Iris pigment epithelial cell (primary cell): ENCODE data around the gene CUL3.

Experiments used
- DNase-seq: peaks from one replicate; pipeline ENCODE4 v3.0.0-alpha.2; 2011; ENCODE audit warnings: low read depth

Gene CUL3

GRCh38 chr2:224472137-224472536 is 113.0 kb downstream of the CUL3 start:
- DNase-seq = no peak

GRCh38 chr2:224469374-224469964 is 115.7 kb downstream of the CUL3 start:
- DNase-seq = no peak

DNA sequence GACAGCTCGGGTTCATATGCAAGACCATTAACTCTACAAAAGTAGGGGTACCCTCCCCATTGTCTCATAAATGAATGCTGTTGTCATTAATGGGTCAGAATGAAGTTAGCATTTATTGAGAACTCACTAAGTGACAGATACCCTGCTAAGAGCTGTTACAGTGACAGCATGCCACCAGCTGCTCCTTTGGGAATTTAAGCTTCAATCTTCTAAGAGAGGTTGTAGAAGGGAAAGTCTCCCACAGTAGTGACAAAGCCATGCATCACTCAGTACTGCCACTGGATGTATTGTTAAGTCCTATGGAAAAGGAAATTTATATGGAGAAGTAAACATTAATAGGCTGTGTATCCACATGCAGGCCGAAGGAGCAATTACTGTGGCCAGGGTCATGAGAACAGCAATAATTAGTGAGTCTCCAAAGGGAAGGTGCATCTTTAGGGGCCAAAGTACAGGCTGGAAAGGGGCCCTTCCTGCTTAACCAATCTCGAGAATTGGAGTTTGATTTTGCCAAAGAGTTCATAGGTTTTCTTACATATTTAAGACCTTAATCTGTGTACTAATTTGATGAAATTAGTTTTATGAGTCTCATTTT is 118.8 kb downstream of the CUL3 start:
- no peak for DNase-seq

DNA sequence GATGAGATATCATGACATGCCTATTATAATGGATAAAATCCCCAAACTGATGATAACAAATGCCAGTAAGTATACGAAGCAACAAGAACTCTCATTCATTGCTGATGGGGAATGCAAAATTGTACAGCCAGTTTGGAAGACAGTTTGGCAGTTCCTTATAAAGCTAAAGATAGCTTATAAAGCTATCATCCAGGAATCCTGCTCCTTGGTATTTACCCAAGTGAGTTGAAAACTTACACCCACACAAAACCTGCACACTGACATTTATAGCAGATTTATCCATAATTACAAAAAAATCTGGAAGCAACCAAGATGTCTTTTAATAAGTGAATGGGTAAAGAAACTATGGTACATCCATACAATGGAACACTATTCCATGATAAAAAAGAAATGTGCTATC is 123.8 kb downstream of the CUL3 start:
- no peak for DNase-seq

- DNase-seq = no peak
These were observed 127.6 kb downstream of the CUL3 start for GRCh38 chr2:224457408-224458096.

- DNase-seq = no peak
These were observed 131.3 kb downstream of the CUL3 start for GRCh38 chr2:224453892-224454291.

DNA sequence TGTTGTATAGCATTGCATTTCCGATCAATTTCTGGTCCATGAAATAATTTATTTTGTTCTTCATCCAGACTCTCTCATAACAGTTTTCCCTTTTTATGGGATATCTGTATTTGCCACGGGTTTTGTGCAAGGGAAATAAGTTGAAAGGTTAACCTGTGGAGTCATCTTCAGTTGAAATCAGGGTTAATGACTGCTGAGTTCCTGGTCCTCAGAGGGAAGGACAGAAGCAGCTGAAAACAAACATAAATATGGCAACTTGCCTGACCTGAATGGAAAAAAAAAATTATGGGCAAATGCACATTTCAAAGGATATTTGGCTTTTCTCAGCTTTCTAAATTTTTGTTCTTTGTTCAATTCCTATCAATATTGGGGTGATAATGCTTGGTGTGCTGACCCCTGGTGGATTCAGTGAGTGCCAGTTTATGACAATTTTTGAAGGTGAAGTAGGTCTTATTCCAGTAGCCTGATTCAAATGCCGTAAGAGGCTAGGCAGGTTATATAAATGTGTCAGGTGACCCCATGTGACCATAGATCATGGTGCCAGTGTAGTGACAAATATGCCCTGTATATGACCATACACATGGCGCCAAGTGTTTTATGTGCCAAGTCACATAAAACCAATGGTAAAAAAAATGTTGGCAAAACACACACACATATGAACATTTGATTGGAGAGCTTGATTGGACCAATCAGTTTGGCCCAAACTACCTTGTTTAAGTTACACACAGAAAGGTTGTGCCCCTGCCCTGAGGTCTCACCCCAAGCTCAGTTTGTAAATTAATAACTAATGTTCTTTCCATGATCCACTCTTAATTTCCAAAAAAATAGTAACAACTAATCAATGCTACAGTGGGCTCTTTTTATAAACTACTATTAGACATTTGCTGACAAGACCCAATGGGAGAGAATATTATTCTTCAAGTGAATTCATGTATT is 135.7 kb downstream of the CUL3 start:
- peak; percentile 20 for DNase-seq

GRCh38 chr2:224448236-224448635 is 136.9 kb downstream of the CUL3 start:
- DNase-seq = no peak

DNA sequence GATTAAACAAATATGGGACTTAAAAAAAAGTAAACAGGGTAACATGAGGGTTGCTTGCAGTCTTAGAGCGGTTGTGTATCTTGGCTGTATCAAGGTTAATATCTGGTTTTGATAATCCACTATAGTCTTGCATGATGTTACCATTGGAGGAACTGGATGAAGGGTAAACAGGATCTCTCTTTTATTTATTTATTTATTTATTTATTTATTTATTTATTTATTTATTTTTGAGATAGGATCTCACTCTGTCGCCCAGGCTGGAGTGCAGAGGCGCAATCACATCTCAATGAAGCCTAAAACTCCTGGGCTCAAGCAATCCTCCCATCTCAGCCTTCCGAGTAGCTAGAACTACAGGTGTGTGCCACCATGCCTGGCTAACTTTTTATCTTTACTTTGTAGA is 140.4 kb downstream of the CUL3 start:
- no peak for DNase-seq

GRCh38 chr2:224444021-224444420 is 141.1 kb downstream of the CUL3 start:
- peak; percentile 9 for DNase-seq

DNA sequence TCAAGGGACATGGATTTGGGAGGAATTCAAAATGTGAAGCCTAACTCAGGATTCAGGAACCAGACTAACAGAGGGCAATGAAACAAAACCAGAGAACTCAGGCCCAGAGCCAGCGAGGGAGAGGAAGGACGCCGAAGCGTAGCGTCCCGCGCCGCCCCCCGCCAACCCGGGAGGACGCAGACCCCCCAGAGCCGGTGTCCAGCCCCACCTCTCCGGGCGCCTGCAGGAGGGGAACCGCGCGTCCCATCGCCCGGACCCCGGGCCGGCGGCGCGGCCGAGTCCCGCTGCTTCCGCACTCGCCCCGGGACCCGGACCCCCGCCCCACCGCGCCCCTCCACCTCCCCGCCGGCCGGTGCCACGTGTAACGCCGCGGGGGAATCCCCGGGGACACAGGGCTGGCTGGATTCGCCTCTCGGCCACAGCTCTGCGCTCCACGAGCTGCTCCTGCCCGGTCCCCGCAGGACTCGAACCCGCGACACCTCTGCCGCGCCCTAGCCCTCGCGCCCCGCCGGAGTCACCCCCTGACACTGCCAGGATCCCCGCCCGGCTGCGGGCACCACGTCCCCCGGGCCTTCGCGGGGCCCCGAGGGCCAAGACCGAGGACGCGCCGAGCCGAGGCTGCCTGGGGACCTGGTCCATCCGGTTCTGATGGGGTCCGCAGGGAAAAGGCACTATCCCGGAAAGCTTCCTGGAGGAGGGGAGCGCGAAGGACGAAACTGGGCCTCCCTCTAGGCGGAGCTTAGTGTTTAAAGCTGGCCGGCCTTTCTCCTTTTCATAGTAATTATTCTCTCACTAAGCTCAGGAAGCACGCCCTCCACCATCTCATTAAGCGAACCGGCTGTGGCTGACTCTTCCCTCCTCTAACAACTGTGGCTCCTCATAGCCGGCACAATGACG is 142.8 kb downstream of the CUL3 start:
- peak; percentile 14 for DNase-seq

GRCh38 chr2:224440988-224441387 is 144.2 kb downstream of the CUL3 start:
- DNase-seq = no peak

GRCh38 chr2:224438726-224439125 is 146.4 kb downstream of the CUL3 start:
- no peak for DNase-seq

- peak; percentile 45 for DNase-seq
These were observed 148.5 kb downstream of the CUL3 start for GRCh38 chr2:224436634-224437033.

DNA sequence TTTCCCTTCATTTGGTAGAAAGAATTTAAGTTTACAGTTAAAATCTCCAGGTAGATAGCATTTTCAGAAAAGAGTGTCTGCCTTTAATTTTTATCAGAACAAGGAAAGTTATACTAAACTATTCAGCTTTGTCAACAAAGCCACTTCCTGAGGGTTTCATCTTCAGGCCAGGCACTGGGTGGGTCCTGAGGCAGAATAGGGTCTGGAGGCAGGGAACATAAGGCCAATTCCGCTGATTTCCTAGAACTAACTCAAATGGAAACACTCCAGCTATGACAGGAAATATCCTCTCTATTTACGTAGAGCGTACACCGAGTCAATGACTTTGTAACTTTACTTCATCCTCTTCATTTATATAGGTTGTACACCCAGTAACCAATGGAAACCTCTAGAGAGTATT is 150.5 kb downstream of the CUL3 start:
- DNase-seq = no peak

DNA sequence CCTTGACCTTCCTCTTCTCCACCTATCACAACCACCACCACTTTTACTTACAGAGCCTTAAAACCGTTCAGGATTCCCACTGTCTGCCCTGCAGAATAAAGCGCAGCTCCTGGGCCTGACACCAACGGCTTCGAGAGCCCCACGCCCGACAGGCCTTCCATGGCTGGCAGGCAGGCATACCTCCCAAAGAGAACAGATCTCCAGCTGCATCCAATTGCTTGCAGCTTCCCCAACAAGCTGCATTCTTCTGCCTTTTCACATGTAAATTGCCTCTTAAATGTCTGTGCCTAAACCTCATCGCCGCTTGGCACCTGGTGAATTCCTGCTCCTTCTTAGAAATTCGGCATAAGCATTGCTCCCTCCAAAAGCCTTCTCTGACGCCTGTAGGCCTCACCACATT is 151.7 kb downstream of the CUL3 start:
- DNase-seq = no peak

DNA sequence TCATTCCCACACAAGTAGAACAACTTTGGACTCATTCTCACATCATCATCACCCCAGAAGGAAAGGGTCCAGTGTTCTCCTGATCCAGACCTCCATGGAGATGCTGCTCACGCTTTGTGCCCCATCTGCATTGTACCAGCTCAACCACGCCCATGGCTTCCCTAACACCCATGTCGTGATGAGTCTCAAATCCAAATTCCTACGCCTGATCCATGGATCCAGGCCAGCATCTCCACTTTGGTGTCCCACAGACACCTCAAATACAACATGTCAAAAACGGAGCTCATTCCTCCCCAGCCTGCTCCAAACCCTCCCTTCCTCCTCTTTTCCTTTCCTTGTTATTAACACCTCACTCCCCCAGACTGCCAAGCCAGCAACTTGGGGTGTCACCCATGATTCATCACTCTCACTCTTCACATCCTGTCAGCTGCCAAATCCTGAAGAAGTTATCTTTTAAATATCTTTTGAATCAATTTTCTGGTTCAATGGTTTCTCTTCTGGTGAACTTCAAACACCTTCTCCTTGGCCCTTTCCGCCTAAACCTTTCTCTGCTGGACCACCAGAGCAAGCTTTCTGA is 153.1 kb downstream of the CUL3 start:
- no peak for DNase-seq

DNA sequence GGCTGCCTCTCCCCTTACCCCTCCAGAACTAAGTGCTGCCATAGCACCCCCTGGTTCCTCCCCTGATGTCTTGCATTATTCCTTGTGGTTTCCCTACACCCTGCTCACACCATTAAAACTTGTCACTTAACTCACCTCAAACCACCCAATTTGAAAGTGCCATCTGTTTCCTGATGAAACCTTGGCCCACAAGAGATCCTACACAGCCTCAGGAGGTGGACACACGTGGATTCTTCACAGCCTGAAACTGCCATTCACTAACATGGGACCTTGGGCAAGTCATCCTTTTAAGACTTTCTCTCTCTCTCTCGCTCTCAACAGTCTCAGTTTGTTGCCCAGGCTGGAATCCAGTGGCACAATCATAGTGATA is 155.7 kb downstream of the CUL3 start:
- no peak for DNase-seq

DNA sequence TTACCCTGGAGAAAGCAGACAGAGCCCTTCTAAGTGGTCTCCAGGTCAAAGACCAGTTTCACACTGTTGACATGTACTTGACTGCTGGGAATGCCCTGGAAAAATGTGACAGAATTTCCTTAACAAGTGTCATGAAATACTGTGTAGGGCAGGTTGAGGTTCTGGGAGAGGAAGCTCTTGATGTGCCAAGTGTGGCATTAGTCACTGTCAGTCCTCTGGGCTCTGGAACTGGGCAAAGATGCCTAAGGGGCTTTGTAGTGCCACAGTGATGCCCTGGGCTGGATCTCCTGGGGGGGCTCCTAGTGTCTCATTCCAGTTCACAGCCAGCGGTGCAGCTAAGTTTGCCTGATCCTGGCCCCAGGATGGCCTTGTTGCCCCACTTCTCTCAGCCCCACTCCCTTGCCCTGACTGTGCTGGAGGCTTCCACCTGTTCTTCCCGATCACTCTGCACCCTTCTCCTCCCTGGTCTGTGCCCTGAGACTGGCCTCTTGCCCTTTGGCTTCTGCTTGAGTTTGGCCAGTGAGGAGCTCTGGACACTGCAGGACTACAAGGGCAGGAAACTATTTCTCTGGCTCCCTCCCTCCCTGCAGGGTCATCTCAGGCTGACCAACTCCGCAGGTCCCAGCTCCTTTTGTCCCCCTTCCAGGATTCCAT is 156.2 kb downstream of the CUL3 start:
- no peak for DNase-seq

- DNase-seq = no peak
These were observed 157.7 kb downstream of the CUL3 start for GRCh38 chr2:224427471-224427870.

DNA sequence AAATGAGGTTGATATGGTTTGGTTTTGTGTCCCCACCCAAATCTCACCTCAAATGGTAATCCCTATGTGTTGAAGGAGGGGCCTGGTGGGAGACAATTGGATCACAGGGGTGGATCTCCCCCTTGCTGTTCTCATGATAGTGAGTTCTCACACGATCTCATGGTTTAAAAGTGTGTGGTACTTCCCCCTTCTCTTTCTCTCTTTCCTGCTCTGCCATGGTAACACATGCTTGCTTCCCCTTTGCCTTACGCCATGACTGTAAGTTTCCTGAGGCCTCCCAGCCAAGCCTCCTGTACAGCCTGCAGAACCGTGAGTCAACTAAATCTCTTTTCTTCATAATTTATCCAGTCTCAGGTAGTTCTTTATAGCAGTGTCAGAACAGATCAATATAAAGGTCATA is 158.5 kb downstream of the CUL3 start:
- DNase-seq = no peak
